Measurements from ENCODE around the gene C10orf120.

- TF ChIP-seq CTCF (IDR thresholded peaks at IDR 0.05) = no peak
- no peak for TF ChIP-seq POLR2AphosphoS5 (IDR thresholded peaks at IDR 0.05; ENCODE audit: low read depth, low read length)
- no peak for TF ChIP-seq REST (IDR thresholded peaks at IDR 0.05; ENCODE audit: insufficient read depth in 1 of 2, low read depth in 2 of 2, low read length in 1 of 2)
- TF ChIP-seq SIN3A (IDR thresholded peaks at IDR 0.05; ENCODE audit: borderline replicate concordance, insufficient read depth, low read depth, low read length) = no peak
These were observed 46.8 kb upstream of the C10orf120 start for GRCh38 chr10:122746408-122746807.
